GM21367 (cell line): ENCODE data around the gene SAMMSON.

ENCODE experiments used
- ATAC-seq: cut with Tn5 transposase; IDR thresholded peaks from one replicate; pipeline ENCODE4 v1.9.1; 2021; ENCODE audit not compliant: unreplicated experiment

SAMMSON gene

DNA sequence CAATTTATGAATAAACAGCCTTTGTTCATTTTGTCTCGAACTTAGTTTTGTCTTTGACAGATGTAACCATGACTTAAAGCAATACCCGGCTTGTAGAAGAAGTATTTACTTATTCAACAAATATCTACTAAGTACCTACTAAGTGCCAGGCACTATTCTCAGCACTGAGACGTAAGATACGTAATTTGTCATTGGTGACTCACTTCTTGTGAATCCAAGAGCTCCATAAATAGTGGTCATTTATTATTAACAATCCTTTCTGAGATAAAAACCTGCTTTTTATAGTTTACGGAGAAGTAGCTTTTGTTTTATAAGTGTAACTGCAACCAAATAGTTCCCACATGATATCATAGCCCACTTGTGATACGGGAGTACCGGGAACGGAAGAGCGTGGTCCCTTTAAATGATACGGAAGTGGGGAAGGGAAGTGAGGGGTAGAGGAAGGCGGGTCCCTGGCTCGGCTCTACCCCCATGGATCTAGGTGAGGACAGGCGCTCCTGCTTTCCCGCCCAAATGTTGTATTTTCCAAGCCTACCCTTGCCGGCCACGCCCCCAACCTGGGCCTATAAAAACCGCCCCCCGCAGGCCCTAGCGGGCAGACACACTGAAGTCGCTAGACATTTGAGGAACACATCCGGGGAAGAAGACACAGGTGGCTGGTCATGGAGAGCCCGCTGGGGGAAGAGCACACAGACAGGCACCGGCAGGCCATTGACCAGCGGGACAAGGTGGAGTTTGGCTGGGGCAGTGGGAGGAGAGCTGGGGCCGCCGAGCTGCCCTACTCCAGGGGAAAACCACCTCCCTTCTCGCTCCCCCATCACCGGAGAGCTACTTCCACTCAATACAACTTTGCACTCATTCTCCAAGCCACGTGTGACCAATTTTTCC, at the start of gene SAMMSON:
TSS of gene SAMMSON (plus strand) at position 594 of the 888 bp plus-strand sequence.
- no peak for ATAC-seq

DNA sequence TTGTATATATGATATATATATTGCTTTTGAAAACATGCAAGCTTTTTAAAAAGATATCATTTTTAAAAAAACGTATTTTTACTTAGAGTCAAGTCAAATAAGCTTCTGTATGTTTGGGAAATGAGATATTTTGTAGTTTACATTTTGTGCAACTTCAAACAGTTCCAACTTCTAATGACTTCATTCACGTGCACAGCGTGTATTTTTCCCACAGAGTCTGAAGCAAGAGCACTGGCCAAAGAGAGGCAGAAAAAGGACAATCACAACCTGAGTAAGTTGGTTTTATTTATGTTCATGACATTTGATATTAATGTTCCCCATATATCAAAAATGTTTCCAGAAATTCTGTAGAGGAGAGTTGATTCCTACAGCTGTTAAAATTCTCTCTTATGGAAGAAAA, 47.9 kb upstream of the SAMMSON start:
- no peak for ATAC-seq

DNA sequence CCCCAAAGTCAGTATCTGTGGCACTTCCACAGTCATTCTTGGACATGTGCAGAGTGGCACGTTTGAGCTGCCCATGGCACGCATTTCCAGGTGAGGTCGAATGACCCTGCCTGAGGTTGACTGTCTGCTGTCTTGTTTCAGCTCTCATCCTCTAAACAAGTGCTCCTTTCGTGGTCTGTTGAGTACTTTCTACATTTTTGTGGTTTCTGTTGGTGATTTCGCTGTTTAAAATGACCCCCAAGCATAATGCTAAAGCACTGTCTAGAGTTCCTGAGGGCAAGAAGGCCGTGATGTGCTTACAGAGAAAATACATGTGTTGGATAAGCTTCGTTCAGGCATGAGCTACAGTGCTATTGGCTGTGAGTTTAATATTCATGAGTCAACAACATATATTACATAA, 40.0 kb upstream of the SAMMSON start:
- ATAC-seq: no peak

DNA sequence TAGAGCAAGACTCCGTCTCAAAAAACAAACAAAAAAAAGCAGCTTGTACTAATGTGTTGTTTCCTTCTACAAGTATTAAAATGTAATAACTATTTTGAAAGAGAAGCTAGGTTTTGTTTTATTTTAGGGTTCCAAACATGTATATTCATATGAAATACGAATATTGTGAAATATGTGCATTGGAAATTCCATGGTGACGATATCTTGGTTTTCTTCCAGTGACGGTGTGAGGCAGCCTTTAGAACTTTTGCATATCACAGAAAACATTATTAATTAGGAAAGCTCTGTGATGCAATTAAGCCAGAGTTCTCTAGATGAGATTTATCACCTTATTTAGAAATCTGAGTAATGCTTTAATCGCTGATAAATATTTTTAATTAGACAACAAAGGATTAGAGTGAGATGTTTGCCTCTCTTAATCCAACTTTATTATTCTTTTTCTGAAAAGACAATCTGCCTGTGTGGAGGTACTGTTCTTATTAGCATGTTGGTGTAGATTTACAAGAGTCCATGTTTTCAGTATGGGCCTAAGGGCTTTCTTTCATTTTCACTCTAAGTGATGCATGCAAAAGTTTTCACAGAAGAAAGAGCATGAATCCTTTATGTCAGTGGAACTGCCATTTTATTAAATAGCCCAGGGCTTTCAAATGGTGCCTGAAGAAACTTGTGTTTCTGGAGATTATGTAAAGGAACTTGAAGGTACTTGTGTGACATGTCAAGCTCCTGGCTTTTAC, 37.7 kb upstream of the SAMMSON start:
- no peak for ATAC-seq

DNA sequence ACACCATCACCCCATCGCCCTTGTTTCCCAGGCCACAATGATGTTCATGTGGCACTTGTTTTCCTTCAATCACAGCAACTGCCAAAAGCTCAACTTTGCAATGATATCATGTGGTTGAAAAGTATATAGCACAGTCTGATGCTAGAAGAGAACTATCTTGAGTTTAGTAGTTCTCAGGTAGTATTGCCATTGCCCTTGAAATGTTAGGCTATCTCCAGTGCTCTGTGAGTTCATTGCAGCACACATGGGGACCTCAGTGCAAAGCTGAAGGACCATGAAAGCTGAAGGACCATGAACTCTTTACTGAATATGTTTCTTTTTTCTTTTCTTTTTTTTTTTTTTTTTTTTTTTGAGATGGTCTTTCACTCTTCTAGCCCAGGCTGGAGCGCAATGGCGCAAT, 35.9 kb upstream of the SAMMSON start:
- no peak for ATAC-seq

DNA sequence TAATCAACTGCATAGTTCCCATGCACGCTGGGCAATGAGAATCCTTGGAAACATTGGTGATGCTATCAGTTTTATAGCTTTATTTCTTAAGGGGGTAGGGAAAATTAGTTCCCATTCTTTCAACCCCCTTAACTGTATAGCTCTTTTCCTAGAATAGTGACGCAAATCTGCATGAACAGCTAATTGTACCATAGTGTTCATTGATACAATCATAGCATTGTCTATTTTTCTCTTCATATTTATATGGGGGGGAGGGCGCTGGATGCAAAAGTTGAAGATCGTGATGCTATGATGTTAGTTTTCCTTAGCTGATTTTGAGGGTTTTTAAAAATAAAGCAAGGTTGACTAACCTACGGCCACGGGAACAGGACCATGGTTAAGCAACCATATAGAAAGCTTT, 32.4 kb upstream of the SAMMSON start:
- no peak for ATAC-seq

DNA sequence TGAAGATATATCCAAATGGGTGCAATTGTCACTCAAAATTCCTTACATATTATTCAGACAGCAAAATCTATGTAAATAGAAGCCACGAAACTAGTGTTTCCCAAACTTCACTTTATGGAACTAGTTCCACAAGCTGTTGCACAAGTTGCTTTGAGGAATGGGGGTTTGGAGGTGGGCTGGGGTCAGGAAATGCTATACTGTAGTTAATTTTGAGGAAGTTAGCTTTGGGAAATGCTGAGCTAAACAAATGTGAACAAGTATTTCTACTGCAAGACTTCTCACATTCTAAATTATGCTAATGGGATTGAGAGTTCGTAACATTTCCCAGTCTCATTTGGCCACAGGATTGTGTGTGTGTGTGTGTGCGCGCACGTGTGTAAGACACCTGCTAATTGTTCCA, 28.7 kb upstream of the SAMMSON start:
- ATAC-seq: no peak

DNA sequence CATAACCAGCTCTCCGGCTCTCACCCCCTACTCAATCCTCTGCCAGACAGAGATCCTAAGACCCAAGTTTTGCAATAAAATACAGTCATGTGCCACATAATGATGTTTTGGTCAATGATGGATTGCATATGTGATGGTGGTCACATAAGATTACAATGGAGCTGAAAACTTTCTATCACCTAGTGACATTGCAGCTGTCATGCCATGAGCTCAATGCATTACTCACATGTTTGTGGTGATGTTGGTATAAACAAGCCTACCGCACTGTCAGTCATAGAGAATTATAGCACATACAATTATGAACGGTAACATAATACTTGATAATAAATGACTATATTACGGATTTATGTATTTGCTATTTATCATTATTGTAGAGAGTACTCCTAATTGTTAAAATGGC, 26.9 kb upstream of the SAMMSON start:
- ATAC-seq: no peak

DNA sequence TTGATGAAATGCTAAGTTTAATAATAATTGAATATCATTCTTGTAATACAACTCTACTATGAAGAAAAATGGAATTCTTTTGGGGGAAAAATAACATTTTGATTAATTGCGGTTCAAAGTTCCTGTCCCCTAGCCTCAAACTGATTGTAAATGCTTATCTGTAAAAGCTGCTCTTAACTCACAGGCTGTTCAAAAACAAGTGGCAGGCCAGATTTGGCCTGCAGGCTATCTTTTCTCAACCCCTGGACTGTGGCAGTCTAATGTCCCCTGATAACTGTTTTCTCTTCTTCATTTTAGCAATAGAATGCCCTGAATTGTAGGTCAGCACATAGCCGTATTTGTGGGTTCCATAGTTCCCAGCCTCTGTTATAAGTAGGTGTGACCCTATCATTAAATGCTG, 23.5 kb upstream of the SAMMSON start:
- no peak for ATAC-seq

DNA sequence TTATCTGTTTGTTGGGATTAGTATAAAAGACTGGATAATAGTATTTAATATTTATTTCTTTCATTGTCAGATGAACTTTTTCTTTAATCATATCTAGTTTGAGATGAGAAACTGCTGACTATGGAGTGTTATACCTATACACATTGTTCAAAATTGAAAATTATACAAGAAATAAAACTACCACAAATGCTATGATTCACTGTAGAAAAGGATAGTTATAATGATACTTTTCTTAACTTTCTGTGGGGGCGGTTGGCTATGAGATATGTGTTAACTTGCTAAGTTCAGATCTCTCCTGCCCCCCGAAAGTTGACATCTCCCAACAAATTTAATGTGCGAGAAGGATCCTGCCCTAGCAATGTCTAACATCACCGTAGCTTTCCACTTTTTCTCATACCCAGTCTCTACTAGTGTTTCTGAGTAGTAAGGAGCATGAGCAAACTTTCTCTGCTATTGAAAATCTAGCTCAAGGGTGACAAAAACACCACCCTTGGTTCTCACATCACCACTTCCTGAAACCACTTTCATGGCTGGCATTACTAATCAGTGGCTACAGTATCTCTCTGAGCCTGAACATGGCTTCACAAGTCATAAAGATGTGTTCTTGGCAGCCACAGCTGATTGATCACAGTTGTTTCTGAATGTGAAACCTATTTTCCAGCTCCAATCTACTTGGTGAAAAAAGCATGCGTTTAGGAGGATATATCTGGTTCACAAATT, 15.8 kb upstream of the SAMMSON start:
- no peak for ATAC-seq

DNA sequence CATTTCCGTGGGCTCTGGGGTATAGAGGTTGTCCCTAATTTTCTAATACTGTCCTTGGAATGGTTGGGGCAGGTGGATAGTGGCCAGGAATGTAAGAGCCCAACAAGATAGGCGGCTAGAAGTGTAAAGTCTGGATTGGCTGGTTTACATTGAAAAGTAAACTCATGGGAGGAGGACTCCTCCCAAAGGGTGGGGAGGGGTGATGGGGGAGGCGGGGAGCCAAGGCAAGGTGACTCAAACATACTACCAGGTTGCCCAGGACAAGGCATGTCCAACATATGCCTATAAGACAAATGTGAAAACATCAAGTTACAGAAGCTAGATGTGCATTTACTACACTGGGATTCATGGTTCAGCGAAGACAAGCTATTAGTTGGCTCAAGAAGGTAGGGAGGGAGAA, 14.3 kb upstream of the SAMMSON start:
- no peak for ATAC-seq

DNA sequence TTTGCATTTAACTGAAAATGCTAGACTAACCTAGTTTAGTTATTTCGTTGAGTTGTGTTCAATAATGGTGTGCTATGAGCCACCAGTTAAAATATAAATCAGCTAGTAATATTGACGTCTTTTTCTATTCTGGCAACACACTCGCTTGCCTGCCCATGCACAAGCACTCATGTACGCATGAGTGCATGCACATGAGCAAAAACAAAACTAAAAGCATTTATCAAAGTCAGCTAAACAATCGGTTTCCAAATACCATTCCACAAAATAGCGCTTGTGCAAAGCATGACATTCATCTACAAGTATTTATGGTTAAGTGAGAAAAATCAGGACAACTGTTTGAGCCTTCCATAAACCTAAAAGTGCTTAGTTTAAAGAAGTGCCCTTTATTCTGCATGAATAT, 13.1 kb upstream of the SAMMSON start:
- no peak for ATAC-seq

DNA sequence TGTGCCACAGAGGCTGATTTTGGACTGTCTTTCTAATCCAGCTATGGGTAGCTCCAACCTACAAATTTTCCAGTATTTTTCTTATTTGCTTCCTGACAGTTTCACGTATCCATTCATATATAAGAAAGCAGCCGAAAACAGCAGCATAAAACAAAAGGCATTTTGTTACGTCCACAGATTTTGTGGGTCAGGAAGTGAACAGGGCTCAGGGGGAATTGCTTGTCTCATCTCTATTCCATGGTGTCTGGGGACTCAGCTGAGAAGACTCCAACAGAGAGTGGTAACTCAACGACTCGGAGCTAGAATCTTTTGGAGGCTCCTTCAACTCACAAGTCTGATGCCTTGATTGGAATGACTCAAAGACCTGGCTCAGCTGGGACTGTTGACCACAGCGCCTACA, 11.7 kb upstream of the SAMMSON start:
- no peak for ATAC-seq

DNA sequence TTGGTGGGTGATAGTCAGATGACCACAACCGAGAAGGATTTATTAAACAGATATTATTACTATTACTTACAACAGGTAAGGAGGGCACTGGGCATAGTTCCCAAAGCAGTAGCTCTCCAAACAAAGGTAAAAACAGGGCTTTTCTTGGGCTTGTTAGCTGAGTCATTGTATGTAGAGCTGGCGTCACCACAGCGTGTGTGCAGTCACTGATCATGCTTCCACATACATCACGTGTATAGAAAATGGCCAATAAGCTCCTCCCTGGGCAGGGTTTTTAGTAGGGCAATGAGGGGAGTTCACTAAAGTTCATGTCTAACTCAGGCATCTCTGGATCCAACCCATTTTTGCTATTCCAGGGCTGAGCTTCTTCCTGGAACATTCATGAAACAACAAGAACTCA, 5.8 kb upstream of the SAMMSON start:
- ATAC-seq: no peak

DNA sequence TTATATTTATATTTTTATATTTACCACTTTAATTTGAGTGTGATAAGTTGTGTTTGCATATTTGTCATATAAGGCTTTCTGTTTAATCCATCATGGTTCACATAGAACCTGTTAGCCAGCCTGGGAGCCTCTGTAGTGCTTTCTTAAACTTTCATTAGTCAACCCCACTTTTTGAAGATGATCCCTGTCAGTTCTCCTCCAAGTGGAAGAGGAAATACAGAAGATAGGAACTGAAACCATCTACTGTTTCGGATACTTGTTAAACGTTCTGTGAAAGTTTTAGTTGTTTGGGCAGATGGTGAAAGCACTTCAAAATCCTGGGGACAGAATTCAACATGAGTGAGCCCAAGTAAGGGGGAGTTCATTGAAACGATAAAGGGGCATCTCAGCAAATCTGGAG, 4.6 kb upstream of the SAMMSON start:
- ATAC-seq: no peak

DNA sequence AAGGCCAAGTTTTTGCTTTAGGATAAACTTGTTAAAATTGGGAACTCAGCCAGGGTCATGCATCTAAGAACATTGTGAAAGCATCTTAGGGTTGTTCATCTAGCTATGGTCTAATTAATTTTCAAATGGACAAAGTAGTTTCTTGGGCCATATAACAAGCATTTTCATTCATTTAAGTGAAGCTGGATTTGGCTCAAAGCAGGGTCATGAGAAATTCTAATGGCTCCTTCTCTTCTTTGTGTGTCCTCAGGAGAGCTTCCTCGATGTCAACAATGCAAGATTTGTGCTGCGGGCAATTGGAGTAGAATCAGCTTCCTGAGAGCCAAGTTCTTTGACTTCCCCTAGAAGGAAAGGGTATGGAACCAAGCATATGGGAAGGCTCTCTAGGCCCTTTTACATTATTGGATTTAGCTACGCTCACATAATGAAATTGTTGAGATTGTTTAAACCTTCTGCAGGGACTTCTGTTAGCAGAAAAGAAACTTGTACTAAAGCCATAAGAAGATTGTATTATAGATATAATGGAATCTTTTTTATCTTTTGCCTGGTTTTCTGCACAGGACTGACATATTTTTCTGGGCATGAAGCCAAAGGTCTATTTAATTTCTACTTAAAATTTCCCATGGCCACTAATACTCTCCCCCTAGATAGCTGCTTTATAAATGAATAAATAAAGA, 1.8 kb upstream of the SAMMSON start:
- no peak for ATAC-seq

DNA sequence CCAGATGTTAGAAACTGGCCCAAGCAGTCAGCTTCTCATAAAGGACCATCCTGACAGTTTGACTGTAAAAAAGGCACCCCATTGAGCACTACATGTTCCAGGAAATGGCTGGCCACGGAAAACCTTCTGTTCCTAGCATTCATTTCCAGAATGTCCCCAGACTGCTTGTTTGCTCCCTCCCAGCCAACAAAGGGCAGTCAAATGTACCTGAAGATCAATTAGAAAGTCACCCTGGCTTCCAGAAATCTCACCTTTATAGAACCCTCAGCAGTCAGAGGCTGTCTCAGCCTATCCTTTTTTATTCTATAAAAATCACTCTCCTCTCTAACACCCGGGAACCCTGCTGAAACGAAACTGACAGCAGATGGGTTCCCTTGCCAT, 784 bp upstream of the SAMMSON start:
- no peak for ATAC-seq

DNA sequence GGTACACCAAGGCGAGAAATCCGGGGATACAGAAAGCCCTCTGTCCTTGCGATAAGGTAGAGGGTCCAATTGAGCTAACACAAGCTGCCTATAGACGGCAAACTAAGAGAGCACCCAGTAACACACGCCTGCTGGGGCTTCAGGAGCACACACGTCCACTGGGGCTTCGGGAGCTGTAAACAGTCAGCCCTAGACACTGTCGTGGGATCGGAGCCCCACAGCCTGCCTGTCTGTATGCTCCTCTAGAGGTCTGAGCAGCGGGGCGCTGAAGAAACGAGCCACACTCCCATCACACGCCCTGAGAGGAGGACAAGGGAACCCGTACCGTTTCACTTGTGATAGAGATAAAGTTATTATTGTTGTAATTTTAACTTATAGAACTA, 486 bp downstream of the SAMMSON start:
- ATAC-seq: no peak

DNA sequence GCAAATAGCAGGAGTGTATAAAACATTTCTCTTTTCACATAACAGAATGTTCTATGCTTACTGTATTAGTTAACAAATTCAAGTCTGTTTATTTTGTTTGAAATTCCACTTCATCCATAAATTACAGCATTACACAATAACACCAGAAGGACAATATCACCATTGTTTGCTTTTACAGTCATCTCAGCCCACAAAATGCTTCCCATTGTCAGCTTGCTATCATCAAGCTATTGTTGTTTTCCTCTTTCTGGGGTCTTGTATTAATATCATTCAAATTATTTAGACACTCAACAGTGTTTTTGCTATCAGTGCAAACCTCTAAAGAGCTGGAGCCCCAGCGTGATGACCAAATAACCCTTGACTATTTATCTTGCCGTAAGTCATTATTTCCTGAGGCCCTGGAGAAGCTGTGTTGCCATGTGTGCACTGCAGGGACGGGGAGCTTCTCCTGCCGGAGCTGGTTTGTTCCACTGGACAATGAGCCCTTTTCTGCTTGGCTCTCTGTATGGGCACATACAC, 1.1 kb downstream of the SAMMSON start:
- ATAC-seq: no peak

DNA sequence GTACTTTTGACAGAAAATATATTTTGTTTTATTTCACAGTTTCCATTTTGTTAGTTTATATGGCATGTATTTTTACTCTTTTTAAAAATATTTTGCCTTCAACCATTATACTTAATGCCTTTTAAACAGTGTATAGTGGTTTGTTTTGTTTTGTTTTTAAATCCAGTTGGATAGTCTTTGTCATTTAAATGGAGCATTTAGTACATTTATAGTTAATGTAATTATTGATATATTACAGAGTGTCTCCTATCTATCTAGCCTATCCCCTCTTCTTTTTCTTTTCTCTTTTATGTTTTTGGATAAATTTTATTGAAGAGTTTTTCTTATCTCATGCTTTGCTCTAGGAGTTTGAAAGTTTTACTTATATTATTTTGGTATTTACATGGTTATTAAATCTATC, 3.6 kb downstream of the SAMMSON start:
- no peak for ATAC-seq

DNA sequence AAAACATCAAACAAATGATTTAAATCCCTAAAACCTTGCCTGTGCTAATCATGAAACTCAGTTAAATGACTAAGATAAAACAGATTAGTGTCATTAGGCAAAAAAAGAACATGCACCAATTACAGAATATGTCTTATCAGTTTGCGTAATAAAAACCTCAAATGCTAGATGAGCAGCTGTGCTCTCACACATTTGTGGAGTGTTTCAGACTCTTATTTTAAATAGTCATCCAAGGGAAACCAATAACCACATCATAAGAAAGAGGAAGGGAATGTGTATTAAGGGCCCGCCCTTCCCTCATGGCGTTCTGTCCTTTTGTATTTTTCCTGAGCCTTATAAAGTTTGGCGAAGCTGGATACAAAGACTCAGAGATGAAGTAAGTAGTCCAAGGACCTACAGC, 6.6 kb downstream of the SAMMSON start:
- ATAC-seq: no peak
